Activated CD8-positive, alpha-beta memory T cell treated with anti-CD3 and anti-CD28 coated beads, Interleukin-2, amount 50 U/mL, for 48 hours (primary cell): ENCODE data around the gene ELL2.
A peak's percentile ranks its signal among the peaks of the same experiment; 100 is the strongest.

Experiments
- DNase-seq: peaks from one replicate; pipeline ENCODE4 v3.0.0-alpha.2; 2020

ELL2 gene

DNA sequence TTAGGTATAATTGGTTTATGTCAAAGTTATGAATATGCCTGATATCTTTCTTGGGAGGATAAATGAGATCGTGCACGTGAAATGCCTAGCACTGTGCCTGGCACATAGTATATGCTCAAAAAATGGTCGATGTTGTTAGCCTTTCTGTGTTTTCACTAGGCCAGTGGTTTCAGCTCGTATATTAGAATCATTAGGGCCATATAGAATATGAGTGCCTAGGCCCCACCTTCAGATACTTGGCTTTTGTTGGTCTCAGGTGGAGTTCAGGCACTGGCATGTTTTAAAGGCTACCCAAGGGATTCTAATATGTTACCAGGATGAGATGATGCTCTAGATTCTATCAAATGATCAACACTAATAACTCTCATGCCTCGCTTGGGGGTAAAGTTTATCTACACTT is 56.8 kb downstream of the ELL2 start:
- no peak for DNase-seq

DNA sequence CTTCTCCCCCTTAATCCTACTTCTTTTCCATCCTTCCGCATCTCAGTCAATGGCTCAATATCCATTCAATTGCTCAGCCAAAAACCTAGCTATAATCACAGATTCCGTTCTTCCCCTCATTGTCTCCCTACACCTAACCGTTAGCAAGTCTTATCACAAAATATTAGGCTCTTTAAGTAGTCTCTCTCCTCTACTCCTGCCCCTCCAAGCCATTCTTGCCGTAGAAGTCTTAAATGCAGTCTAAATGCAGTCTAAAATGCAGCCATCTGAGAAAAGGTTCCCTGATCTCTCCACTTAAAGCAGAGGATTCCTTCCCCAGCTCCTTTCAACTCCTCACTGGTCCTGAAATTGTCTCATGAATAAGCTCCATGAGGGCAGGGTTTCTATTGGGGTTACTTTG is 57.8 kb downstream of the ELL2 start:
- DNase-seq: no peak

DNA sequence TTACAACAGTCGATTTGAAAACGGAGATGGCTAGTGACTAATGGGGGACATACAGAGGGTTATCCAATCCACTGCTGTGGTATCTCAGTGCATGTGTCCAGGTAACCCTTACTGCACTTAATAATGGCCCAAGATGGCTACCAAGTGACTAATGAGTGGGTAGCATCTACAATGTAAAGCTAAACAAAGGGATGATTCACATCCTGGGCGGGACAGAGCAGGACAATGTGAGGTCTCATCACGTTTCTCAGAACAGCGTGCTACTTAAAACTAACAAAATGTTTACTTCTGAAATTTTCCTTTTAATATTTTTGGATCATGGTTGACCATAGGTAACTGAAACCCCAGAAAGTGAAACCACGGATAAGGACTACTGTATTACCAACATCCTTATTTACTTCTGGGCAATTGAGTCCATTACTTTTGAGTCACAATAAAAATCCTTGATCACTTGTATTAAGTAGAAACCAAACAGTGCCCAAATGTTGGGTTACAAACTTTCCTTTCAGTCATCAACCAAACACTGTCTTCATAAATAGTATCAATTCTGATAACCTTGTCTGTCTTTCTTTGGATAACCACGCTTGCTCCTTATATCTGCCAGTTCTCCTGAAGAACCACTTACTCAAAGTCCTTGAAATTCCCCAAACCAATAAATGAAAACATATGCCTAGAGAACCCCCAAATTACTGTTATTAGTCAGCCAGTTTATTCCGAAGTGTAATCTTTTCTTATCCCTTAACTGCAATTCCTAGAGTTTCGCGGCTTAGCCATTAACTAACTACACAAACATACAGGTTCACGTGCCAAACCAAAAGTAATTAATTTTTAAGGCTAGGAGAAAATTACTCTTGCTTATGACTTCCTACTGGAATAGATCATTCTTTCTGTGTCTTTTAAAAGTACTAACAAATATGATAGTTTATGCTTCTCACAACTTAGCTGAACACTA is 59.7 kb downstream of the ELL2 start:
- no peak for DNase-seq

DNA sequence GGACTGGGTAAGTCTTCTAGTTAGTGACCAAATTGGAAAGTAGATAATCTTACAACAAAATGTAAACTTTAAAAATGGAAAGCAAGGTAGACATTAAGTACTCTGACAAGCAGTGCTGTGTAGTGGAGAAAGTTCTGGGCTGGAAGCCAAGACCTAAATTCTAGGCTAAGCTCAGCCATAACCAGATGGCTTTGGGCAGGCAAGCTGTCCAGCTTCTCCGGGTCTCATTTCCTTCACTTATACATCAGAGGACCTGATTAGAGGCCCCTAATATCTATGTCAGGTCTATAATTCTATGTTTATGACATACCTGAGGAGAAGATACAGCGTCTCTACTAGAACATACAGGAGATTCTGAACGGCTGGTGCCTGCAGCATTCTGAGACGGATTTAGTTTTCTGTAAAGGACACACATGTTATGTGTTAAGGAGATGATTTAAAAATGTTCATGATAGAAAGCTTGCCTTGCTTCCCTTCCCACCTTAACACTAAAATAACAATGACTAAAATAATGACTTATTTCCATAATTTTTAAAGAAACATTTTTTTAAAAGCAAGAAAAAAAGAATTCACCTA is 61.2 kb downstream of the ELL2 start:
- no peak for DNase-seq

DNA sequence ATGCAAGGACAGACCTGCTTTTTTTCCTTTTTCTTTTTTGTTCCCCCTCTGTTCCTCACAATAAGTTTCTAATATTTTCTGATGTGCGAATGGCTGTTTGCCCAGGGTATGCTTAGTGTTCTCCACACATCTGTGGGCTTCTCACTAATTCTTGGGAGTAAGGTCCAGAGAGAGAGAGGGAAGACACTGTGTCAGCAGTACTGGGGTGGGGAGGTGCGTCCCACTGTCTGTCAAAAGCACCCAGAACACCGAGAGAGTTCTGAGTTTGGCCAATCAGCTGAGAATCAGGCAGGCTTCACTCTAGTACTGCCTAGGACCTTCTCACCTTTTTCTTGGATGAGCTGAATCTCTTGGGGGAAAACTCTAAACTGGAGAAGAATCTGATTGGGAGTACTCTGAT is 61.8 kb downstream of the ELL2 start:
- DNase-seq: no peak

DNA sequence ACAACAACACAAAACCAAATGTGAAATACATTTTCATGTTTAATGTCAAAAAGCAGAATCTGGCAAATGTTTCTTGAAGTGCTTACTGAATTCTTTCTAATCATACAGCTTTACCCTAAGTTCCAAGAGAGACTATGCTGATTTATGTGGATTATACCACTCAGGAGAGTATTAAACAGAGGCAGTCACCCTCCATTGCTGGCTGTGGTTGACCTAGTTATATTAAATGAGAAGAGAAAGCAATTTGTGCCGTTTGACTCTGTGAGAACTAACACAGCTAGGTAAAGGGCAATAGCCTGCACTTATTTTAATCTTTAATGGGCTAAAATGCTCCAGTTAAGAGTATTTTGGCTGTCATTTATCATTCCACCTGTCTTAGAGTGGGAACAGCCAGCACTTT is 62.6 kb downstream of the ELL2 start:
- DNase-seq: no peak

DNA sequence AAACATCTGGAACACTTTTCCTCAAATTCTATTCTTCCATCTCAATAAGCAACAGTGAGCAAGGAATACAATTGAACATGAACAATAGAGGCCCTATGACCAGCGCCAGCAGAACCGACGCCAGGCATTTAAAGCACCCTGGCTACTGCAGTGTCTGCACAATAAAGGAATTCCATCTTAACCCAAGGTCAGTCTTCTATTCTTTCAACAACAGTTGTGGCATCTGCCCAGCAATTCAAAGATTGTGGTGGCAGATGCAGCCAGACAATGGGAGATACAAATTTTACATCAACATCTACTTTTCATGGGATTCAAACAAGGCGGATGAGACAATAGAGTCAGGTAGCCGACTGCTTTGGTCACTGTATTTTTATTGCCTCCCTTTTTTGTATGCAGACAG is 65.9 kb downstream of the ELL2 start:
- no peak for DNase-seq

DNA sequence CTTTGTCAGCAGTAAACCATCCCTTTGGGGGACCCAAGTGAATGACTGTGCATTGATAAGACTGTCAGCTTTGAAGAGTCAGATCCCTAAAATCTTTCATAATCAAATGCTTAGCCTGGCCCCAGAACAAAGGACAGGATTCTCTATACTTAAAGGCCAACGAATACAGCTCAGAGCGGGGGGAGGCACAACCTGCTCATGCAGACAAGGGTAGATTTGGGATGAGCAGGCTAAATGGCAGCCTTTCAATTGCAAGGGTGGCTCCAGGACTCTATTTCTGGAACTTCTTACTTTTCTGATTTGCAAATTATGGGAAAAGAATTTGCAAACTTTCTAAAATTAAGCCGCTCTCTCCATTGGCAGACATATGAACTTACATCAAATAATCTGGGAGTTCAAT is 66.4 kb downstream of the ELL2 start:
- DNase-seq: no peak

DNA sequence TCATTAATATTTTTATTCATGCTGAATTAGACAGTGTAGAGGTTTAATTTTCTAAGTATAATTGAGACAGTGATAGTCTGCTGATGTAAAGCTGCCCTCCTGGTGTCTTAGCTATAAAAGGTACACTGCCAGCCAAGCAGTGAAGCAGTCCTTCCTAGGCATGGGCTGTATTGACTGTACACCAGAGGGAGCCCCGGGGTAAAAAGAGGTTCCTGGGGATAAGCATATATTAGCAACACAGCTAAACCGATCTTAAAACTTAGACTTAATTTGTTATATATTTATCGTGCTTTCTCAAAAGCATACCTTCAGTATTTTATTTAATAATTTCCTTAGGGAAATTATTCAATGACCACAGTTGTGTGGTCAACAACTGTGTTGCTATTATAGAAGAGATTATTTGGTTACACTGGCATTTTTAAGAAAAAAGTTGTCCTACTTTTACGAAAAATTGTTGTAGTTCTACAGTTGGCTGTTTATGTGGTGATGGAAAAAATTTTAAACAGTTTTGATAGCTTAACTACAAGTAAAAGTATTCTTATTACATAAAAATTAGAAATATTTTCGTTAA is 68.8 kb downstream of the ELL2 start:
- no peak for DNase-seq

DNA sequence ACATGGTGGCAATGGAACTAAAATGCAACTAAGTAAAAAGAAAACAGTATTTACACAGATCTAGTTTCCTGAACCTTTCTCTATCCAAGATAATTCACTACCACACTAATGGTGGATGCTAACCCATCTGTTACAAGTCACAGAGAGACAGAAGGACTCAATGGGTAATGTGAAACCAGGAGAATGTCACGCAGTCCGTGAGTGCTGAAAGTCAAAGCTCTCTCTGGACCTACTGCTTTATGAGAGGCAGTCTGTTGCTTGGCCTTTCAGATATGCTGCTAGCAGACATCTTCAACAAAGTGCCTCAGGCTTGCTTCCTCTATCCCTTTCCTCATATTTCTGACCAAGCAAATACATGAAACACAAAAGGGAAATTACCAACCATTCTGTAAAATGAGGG is 70.2 kb downstream of the ELL2 start:
- DNase-seq: no peak

DNA sequence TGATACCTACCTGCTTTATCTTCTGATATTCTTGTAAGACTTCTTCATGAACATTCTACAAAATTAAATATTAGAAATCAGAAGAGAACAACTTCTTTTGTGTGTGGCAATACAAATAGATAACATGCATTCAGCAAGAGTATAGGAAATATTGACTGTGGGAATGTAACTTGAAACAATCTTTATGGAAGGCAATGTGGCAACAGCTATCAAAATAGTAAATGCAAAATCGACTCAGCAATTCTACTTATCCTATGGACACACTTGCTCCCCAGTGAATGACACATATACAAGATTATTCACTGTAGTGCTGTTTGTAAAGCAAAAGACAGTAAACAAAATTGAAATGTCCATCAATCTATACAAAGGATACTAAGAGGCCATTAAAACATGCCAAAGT is 72.6 kb downstream of the ELL2 start:
- no peak for DNase-seq

DNA sequence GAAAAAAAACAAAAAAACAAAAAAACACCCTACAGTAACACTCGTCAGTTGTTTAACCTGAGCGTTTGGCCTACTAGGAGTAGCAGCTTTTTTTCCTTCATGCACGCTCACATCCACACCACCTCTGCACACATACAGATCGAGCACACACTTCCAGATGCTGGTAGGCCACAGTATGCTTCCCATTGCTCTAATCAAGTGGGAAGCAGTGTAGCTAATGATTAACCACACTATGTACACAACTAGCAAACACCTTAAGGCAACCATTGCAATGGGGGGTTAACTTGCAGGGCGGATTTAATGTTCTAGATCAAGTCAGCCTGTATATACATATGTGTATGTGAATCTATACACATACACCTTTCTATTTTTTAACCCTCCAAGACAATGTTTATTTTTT is 73.7 kb downstream of the ELL2 start:
- no peak for DNase-seq

DNA sequence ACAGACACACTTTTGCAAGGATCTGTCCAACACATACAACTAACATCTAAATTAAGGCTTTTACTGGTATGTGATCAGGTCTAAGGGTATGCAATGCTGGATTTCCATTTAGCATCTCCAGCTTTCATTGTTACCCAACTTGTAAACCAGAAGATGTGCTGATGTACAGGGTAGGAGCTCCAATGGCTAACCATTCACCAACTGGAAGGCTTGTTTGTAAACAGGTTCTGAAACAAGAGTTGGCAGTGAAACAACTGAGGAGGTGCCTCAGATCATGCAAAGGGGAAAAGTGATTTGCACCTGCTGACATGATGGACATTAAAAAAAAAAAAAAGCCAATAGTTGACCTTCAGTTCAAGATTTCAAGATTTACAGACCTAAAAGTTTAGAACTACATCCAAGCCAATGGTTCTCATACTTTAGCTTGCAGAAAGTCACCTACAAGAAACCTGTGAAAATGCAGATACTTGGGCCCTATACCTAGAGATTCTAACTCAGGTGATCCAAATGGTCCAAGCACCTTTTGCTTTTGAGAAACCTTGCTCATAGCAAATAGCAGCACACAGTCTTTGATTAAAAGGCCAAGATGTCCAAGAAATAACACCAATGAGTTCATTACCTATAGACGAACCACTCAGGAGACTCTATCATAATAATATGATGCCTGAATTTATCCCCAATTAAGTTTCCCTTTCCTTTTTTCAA is 75.2 kb downstream of the ELL2 start:
- DNase-seq: no peak

DNA sequence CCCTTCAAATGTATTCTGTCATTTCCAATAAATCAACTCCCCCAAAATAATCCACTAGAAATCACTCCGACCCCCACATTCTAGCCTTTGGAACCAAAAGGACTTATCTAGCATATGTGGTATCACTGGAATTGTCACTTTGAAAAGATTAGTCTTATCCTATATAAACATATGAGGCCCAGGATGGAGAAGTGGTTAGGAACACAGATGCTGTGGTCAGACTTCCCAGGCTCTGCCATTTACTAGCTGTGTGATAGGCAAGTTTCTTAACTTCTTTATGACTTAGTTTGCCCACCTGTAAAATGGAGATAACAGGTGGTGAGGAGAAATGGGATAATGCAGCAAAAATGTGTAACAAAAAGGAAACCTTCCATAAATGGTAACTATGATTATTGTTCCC is 77.1 kb downstream of the ELL2 start:
- no peak for DNase-seq

DNA sequence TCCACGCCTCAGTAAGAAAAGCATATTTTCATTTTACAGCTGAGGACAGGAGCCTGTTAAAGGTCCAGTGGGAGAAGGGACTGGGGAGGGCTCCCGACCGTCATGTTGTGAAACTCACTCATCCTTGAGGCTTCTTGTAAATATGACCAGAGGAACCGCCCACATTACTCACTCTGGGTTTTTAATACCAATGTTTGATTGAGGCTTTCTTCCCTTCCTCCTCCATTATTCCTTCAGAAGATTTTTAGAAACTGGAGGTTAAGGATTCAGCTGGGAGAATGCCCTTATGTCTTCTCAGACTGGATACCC is 77.7 kb downstream of the ELL2 start:
- no peak for DNase-seq

DNA sequence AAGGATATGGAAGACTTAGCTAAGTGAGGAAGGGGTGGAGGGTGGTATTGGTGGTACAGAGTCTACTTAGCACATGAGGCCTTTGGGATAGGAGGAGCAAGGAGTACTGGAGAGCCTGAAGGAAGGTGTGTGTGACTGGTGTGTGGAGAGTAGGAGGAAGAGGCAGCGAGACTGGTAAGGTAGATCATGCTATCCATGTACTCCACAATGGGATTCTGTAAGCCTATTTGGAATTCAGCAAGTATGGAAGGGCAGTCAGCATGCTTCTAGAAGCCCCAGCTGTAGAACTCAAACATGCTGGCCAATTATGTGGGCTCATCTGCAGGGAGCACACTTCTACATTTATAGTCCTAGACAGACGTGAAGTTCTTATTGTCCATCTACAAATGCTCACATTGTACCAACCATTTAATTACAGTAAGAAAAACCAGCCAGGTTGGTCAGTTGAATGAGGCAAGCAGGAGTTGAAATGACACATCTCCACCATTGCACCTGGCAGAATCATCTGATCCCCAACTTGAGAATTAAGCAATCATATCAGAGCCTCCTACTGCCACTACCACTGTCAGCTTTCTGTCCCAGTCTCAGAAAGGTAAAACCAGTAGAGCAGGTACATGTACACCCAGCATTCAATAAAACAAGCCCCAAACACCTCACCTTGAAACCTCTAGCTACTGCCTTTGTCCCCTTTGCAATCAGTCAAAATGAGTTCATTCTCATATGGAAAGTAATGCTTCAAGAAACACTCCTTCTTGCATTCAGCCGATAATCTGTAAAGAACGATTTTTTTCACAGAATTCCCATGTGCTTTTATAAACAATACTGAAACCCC is 78.2 kb downstream of the ELL2 start:
- no peak for DNase-seq

DNA sequence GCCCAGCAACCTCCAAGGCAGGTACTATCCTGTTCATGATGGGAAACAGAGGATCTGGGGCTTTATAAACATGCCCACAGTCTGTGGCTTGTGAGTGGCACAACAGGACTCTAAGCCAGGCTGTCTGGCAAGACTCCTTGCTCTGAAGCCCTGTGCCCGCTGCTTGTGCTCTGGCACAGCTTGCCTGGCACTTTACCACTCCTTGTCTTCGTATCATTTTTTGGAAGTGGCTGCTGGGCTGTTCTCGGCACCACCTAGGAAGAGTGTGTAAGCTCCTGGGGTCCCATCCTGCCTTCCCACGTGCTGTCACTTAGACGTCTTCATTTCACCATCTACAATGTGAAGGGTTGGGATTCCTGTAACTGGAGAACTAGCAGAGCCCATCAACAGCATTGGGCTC is 79.8 kb downstream of the ELL2 start:
- DNase-seq: no peak

DNA sequence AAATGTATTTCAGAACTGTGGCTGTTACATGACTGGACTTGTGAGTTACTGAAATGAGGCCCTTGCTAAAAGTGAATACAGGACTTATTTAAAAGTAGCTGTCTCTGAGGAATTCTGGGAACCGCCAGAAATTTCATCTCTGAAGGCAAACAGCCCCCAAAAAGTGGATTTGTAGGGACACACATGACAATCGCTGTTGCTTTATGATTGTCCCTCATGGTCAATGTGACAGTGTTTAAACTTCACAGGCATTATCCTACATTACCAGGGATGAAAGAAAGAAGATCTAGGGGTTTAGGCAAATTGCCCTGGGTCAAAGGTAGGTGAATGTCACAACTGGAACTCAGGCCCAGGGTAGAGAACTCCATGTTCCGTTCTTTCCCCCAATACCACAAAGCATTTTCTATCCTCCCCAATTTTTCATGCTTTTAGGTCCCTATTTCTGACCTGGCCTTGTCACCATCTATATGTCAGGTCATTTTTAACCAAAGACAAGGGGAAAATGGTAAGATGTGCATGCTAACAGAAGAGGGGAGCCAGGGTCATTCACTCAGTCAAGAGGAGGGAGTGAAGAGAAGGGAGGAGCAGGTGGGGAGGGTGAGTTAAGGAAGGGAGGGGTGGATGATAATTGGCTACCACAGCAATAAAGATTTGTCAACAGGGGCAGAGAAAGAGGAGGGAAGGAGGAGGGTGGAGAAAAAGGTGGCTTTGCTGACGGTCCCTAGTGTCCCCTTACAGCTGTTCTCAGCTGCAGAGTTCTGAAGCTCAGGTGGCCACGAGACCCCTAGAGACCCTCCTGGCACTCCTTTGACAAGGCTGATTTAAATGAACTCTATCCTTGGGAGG is 81.3 kb downstream of the ELL2 start:
- no peak for DNase-seq

DNA sequence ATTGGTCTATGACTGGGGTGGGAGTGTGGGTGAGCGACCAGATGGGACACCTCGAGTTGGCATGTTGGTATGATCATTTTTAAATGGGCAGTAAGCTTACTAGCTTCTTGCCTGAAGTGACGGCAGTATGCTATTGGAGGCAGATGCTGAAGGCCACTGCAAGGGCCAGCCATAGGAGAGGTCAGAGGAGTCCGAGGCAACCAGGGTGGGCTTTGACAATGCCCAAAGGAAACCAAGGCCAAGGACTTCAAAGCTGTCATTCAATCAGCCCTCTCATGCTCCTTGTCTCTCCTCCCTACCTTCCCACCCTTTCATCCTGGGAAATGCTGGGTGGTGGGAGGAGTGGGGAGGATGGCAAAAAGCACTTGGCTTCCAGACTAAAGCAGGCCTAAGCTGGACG is 82.0 kb downstream of the ELL2 start:
- no peak for DNase-seq

DNA sequence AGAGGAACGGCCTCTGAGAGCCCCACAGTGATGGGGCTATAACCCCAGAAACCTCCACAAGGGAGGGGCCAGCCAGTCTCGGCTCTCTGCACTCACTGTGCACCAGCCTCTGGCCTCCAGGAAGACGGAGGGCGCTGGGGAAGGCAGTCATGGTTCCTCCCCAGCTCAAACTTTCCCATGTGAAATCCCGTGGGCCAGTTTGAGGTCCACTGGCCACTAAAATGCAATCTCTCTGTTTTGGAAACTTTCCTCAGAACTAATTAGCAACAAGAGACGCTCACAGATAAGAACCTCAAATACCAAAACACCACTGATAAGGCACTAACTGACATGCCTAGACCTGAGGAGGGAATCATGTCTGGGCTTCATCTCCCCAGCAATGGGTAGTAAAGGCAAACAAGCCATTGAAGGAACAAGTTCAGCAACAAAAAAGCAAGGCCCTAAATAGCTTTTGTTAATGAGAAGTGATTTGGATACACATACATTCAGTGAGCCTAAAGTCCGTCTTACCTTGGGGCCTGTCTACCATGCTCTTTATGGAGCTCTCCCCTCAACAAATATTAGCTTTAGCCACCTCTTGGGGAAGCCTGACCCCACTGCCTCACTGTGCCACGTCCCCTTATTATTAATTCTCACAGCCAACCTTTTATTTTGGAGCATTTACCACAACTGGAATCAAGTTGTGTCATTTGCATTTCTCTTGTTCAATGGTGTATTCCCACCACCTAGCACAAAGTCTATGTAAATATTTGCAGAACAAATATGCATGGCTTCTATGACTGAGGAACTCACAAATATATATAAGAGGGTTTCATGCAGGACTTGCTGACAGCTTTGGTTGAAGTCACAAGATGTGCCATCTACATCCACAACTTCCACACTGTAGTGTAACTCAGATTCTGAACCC is 83.0 kb downstream of the ELL2 start:
- DNase-seq: no peak

DNA sequence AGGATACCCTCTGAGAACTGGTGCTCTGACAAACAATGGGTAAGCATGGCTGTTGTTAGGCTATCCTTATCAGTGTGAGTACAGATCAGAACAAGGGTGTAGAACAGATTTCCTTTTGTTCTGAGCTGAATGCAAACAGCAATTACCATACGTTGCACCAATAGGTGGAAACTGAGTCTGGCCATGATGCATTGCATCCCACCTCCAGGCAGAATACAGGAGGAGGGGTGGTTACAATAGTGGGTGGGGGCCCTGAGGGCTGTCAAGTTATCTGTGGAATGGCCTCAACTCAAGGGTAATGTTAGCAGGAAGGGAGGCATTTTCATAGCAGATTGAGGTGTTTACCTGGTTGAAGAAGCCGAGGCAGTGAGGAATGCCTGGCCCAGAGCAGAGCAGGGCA is 84.9 kb downstream of the ELL2 start:
- DNase-seq: peak; percentile 43
